ENCODE measurements around the gene GRIK3.

The GRIK3 gene

GRCh38 chr1:37010011-37010410 lies 24.3 kb downstream of the GRIK3 start:
- no peak for DNase-seq

- DNase-seq = no peak
These were observed 24.8 kb downstream of the GRIK3 start for GRCh38 chr1:37009521-37009920.

GRCh38 chr1:37006132-37006868 lies 28.0 kb downstream of the GRIK3 start:
- no peak for DNase-seq

GRCh38 chr1:37002898-37003297 lies 31.4 kb downstream of the GRIK3 start:
- DNase-seq = no peak

GRCh38 chr1:37001703-37002102 lies 32.6 kb downstream of the GRIK3 start:
- no peak for DNase-seq

DNA sequence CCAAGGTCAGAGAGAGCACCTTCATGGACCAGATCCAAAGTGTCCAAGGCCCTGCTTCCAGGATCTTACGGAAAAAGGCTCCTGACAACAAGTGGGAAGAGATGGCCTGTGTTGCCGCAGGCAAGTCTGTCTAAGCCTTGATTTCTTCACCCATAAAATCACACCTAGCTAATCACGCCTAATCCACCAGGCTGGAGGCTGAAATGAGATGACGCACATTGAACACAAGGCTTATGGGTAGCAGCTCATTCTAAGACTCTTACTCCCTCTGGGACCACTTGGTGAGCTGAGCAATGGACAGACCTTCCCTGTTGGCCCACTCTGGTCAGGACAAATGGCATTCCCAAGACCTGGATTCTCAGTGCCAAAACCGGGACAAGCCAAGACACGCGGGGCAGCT lies 38.2 kb downstream of the GRIK3 start:
- DNase-seq = no peak

GRCh38 chr1:36994868-36995267 lies 39.4 kb downstream of the GRIK3 start:
- DNase-seq = no peak

- no peak for DNase-seq
These were observed 40.0 kb downstream of the GRIK3 start for GRCh38 chr1:36994294-36994693.

DNA sequence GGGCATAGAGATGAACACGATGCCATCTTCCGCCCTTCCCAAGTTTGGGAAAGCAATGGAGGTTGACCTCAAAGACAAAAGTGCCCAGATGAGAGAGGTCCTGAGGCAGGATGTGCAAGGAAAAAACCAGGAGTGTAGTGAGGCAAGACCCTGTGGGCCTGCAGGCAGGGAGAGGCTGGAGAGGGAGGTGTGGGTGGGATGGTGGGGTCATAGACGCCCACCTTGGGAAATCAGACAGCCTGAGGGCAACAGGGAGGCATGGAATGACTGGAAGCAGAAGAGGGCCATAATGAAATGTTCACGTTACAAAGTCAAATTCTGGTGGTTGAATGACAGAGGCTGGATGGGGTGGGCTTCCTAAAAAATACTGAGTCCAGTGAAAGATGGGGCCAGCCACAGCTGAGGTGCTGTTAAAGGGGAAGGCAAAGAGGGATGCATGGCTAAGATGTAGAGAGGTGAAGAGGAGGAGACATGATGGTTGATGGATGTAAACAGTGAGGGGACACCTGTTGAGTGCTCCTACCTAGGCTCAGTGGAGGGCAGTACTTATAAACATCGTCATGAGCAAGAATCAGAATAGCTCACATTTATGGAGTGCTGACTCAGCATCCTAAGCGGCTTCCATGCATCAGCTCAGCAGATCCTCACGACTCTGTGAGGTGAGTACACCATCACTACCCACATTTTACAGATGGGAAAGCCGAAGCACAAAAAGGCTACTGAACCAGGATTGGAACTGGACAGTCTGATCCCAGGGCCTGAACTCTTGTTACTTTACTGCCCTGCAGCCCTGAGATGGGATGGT lies 42.0 kb downstream of the GRIK3 start:
- no peak for DNase-seq

GRCh38 chr1:36991551-36991950 lies 42.8 kb downstream of the GRIK3 start:
- no peak for DNase-seq

GRCh38 chr1:36990928-36991327 lies 43.4 kb downstream of the GRIK3 start:
- DNase-seq = no peak

DNA sequence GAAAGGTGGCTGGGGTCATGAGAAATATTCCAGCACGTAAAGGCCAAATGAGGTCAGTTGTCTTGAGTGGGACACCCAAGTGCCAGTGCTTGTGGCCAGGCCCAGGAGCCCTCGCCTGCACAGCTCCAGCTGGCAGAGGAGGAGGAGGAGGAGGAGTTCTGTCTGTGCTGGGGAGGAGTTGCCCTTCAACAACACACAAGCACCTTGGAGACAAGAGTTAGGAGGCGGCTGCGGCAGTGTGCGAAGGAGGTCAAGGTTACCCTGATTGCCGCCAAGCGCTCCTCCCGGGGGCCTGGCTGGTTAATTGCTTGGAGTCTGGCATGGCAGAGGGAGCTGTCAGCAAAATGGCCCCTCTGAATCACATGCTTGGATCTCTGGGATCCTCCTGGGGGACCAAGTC lies 45.1 kb downstream of the GRIK3 start:
- no peak for DNase-seq

GRCh38 chr1:36988741-36989193 lies 45.5 kb downstream of the GRIK3 start:
- DNase-seq = no peak

DNA sequence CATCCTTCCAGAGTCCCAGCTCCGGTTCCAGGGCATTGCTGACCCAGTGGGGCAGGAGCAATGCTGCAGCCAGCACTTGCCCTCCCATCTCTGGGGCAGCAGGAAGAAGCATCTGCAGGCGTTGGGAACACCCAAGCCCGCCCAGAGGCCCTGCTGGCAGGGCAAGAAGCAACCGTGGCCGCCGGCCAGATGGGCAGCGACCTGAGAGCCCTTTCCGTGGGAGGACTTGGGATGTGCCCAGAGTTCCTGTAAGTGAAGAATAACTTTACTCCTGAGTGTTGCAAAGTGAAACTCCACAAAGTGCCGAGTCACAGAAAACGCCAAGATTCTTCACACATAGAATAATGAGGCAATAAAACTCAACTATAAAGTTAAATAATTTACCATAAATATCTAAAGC lies 46.0 kb downstream of the GRIK3 start:
- DNase-seq = no peak

DNA sequence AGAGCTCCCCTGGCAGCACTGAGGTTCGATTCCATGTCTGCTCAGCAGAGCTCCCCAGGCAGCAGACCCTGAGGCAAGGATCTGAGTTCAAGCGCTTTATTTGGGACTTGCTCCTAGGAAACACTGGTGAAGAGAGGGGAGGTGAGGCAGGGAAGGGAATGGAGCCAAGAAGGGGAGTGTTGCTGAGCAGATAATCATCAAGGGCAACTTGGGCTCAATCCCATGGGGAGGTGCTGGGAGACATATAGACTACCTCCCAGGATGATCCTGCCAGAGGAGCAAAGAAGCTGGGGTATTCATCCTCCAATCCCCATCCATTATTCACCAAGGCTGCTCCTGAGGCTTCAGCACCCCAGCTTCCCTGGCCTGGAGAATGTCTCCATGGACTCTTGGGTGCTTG lies 47.0 kb downstream of the GRIK3 start:
- DNase-seq = no peak

DNA sequence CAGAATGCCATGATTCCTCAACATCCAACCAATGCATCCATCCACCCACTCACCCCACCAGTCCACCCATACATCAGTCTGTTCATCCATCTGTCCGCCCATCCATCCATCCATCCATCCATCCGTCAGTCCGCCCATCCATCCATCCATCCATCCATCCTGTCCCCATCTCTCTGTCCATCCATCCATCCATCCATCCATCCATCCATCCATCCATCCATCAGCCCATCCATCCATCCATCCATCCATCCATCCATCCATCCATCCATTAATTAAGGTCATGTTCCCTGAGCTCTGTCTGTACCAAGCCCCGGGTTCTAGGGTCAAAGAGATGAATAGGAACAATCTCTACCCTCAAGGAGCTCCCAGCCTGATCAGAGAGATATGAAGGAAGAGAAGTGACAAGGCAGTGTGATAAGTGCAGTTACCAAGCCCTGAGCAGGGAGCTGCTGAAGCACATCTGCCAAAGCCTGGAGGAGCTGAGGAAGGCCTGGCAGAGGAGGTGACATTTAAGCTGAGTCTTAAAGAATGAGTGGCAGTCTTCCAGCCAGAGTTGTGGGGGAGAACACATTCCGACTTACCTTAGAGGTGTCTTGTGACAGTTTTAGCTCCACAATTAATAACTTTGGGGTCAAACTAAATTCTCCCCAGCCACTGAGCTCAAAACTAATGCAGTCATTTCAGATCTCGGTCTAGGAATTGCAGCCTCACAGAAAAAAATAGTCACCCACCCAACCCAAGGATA lies 47.9 kb downstream of the GRIK3 start:
- DNase-seq = no peak

DNA sequence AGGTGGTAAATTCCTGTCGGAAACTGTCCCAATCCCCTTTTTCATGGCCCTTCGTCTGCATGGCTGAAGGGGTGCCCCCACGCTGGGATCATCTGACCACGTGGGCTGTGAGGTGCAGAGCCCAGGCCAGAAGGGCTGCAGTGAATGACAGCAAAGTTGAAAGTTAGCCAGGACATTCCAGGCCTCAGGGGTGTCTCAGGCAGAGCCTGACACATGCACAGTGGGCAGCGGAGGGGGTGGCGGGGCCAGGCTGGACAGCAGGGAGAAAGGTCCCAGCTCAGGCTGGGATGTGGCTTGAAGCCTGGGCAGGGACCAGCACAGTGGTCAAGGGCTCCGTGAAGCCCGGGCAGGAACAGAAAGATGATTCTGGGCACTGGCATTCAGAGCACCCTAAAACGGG lies 49.6 kb downstream of the GRIK3 start:
- DNase-seq = no peak

DNA sequence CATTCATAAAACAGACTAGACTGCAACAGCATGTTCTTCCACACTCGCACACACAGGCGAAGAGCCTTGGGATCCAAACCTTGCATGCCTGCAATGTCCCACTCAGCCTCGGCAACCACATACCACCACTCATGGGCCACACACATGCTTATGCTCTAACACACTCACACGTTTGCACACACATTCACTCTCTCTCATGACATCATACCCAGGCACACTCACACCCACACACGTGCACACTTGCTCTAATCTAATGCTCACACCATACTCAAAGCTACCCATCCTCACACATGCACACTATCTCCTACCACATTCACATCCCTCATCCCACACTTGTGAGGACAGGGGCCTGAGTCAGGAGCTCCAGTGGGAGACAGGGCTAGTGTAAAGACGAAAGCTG lies 50.3 kb downstream of the GRIK3 start:
- DNase-seq = no peak

DNA sequence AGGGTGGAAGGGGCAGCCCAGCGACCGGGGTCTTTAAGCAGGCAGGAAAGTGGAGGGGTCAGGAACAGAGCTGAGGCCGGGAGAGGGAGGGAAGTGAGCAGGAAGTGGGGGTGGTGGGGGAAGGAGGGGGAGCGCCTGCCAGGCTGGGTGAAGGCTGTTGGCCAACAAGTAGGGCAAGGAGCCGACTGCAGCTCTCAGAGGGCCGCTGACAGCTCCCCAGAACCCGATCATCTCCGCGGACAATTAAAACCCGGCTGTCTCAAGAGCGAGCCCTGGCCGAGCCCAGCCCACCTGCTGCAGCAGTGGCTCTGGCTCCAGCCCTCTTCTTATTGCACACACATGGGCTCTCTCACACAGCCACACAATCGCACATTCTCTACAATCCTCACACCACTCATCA lies 51.6 kb downstream of the GRIK3 start:
- DNase-seq = no peak

- DNase-seq = no peak
These were observed 52.3 kb downstream of the GRIK3 start for GRCh38 chr1:36981771-36982622.

GRCh38 chr1:36981126-36981525 lies 53.2 kb downstream of the GRIK3 start:
- no peak for DNase-seq

DNA sequence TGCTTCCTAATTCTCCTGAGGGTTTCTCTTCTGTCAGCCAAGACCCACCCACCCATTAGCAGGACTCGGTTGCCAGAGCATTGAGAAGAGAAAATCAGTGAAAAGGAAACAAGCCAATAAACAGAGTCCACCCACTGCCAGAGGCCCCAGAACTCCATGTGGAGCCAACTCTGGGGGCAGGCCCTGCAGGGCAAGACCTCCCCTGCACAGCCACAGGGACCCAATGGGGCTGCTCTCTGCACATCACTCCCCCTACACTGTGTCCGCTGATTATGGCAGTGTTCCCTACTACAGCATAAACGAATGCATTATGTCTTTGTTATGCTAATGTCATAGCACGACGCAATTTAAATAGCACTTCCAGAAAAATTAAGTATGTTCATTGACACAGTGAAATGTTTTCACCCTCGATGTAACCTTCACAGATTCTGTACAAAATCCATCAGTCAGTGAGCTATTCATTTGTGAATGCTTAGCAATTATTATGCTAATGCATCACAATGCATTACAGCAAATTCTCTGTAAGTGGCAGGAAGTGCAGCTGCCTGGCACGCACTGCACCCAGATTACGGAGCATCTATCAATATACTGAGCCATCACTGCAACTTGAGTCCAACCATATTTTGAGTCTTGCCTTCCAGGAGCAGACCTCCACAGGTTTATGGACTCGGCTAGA lies 56.4 kb downstream of the GRIK3 start:
- no peak for DNase-seq
